HepG2 (cell line): ENCODE results near the gene USP12. TPM values are rescaled to one million over a fixed set of nuclear protein-coding genes. Genes with fewer than 3 reads are reported as not detected.
A peak's percentile ranks its signal among the peaks of the same experiment; 100 is the strongest.

ENCODE experiments used
- HOXA9 ChIP-seq: sonication (generic); formaldehyde crosslinking; IDR thresholded peaks from 2 replicates; pipeline ENCODE4 v1.8.1; 2022; ENCODE audit warnings: missing genetic modification reagents, mild to moderate bottlenecking, moderate library complexity, borderline replicate concordance
- MEIS2 ChIP-seq: sonication (generic); formaldehyde crosslinking; IDR thresholded peaks from 2 replicates; pipeline ENCODE4 v1.9.0; 2021; ENCODE audit warnings: mild to moderate bottlenecking, missing genetic modification reagents
- NRL ChIP-seq: sonication (generic); formaldehyde crosslinking; IDR thresholded peaks from 2 replicates; pipeline ENCODE4 v1.5.0; 2020; ENCODE audit warnings: missing genetic modification reagents, mild to moderate bottlenecking, moderate library complexity, borderline replicate concordance
- PCBP2 ChIP-seq: fragments of 200-400 bp; formaldehyde crosslinking; optimal IDR thresholded peaks from 2 replicates; pipeline ENCODE3; 2018; ENCODE audit warnings: low read length, low read depth; ENCODE audit not compliant: poor library complexity, severe bottlenecking
- POGZ ChIP-seq: sonication (generic); formaldehyde crosslinking; IDR thresholded peaks from 2 replicates; pipeline ENCODE4 v1.4.0; 2020; ENCODE audit warnings: mild to moderate bottlenecking, missing genetic modification reagents
- PRDM4 ChIP-seq: sonication (generic); formaldehyde crosslinking; IDR thresholded peaks from 2 replicates; pipeline ENCODE4 v1.9.0; 2021; ENCODE audit warnings: missing genetic modification reagents, borderline replicate concordance
- RELA ChIP-seq: sonication (generic); formaldehyde crosslinking; IDR thresholded peaks from 2 replicates; pipeline ENCODE4 v1.4.0; 2020; ENCODE audit warnings: missing genetic modification reagents
- SMAD1 ChIP-seq: sonication (generic); formaldehyde crosslinking; IDR thresholded peaks from 2 replicates; pipeline ENCODE4 v1.4.0; 2020; ENCODE audit warnings: missing genetic modification reagents, low read depth, mild to moderate bottlenecking, borderline replicate concordance
- SP4 ChIP-seq: sonication (generic); formaldehyde crosslinking; IDR thresholded peaks from 2 replicates; pipeline ENCODE4 v1.8.1; 2023; ENCODE audit warnings: mild to moderate bottlenecking, missing genetic modification reagents
- STAT5B ChIP-seq: sonication (generic); formaldehyde crosslinking; IDR thresholded peaks from 2 replicates; pipeline ENCODE4 v1.4.0; 2020; ENCODE audit warnings: missing genetic modification reagents
- XBP1 ChIP-seq: sonication (generic); formaldehyde crosslinking; IDR thresholded peaks from 2 replicates; pipeline ENCODE4 v1.5.0; 2020; ENCODE audit warnings: missing genetic modification reagents
- ZNF121 ChIP-seq: sonication (generic); formaldehyde crosslinking; IDR thresholded peaks from 2 replicates; pipeline ENCODE4 v1.5.0; 2020; ENCODE audit warnings: mild to moderate bottlenecking, missing genetic modification reagents
- ZNF160 ChIP-seq: sonication (generic); formaldehyde crosslinking; IDR thresholded peaks from 2 replicates; pipeline ENCODE4 v1.8.0; 2022; ENCODE audit warnings: mild to moderate bottlenecking, inconsistent platforms, missing genetic modification reagents
- ZNF354B ChIP-seq: sonication (generic); formaldehyde crosslinking; IDR thresholded peaks from 2 replicates; pipeline ENCODE4 v1.8.0; 2022; ENCODE audit warnings: mild to moderate bottlenecking, missing genetic modification reagents
- ZNF674 ChIP-seq: sonication (generic); formaldehyde crosslinking; IDR thresholded peaks from 2 replicates; pipeline ENCODE4 v1.5.0; 2020; ENCODE audit warnings: low read depth, mild to moderate bottlenecking, missing genetic modification reagents
- ZNF775 ChIP-seq: sonication (generic); formaldehyde crosslinking; IDR thresholded peaks from 2 replicates; pipeline ENCODE4 v1.4.0; 2020; ENCODE audit warnings: missing genetic modification reagents, mild to moderate bottlenecking, moderate library complexity, borderline replicate concordance
- polyA plus RNA-seq, 8 experiments: library from polyadenylated mRNA; depleted of rRNA in 3 of 8; stranded (reverse) in 7 of 8; unstranded in 1 of 8; fragments of >200 nt; fragmentation: Illumina TruSeq in 4 of 8; extraction: Trizol in 4 of 8; gene quantifications; 2 replicates each; pipeline versions ENCODE4 v1.2.1 to v1.2.3, GENCODE V29; 2011 to 2016; ENCODE audit warnings: low read depth in 4 of 8, missing spikeins in 1 of 8, mixed read lengths in 1 of 8; ENCODE audit not compliant: insufficient read depth in 1 of 8
- total RNA-seq, 5 experiments: library from RNA; depleted of rRNA; stranded (reverse); fragments of >200 nt; fragmentation: Illumina TruSeq; extraction: Trizol; gene quantifications; 2 replicates each; pipeline ENCODE4 v1.2.3, GENCODE V29; 2016; ENCODE audit warnings: low read depth in 1 of 5
- TF ChIP-seq, protein P1 (sequence below): sonication (generic); formaldehyde crosslinking; IDR thresholded peaks from 2 replicates; pipeline ENCODE4 v1.4.0; 2020; ENCODE audit warnings: missing genetic modification reagents
- TF ChIP-seq, protein P2 (sequence below): sonication (generic); formaldehyde crosslinking; IDR thresholded peaks from 2 replicates; pipeline ENCODE4 v1.4.0; 2020; ENCODE audit warnings: missing genetic modification reagents

Gene USP12
- total and polyA plus RNA-seq, 2 of the 13 experiments (the other 11 are each of a cell fraction or from before 2014, with no cell fraction given), result 9.8 to 19.5 TPM

- no peak for TF ChIP-seq ZNF354B (CRISPR knock-in tag)
- no peak for TF ChIP-seq POGZ (CRISPR knock-in tag)
- TF ChIP-seq SMAD1, result no peak
- TF ChIP-seq SP4 (CRISPR knock-in tag), result no peak
- TF ChIP-seq STAT5B (CRISPR knock-in tag), result no peak
- no peak for TF ChIP-seq ZNF121
- no peak for TF ChIP-seq HOXA9 (CRISPR knock-in tag)
- TF ChIP-seq NRL (CRISPR knock-in tag), result peak; percentile 56; the same call in 1 of the 2 replicates
- TF ChIP-seq, protein P1, sequence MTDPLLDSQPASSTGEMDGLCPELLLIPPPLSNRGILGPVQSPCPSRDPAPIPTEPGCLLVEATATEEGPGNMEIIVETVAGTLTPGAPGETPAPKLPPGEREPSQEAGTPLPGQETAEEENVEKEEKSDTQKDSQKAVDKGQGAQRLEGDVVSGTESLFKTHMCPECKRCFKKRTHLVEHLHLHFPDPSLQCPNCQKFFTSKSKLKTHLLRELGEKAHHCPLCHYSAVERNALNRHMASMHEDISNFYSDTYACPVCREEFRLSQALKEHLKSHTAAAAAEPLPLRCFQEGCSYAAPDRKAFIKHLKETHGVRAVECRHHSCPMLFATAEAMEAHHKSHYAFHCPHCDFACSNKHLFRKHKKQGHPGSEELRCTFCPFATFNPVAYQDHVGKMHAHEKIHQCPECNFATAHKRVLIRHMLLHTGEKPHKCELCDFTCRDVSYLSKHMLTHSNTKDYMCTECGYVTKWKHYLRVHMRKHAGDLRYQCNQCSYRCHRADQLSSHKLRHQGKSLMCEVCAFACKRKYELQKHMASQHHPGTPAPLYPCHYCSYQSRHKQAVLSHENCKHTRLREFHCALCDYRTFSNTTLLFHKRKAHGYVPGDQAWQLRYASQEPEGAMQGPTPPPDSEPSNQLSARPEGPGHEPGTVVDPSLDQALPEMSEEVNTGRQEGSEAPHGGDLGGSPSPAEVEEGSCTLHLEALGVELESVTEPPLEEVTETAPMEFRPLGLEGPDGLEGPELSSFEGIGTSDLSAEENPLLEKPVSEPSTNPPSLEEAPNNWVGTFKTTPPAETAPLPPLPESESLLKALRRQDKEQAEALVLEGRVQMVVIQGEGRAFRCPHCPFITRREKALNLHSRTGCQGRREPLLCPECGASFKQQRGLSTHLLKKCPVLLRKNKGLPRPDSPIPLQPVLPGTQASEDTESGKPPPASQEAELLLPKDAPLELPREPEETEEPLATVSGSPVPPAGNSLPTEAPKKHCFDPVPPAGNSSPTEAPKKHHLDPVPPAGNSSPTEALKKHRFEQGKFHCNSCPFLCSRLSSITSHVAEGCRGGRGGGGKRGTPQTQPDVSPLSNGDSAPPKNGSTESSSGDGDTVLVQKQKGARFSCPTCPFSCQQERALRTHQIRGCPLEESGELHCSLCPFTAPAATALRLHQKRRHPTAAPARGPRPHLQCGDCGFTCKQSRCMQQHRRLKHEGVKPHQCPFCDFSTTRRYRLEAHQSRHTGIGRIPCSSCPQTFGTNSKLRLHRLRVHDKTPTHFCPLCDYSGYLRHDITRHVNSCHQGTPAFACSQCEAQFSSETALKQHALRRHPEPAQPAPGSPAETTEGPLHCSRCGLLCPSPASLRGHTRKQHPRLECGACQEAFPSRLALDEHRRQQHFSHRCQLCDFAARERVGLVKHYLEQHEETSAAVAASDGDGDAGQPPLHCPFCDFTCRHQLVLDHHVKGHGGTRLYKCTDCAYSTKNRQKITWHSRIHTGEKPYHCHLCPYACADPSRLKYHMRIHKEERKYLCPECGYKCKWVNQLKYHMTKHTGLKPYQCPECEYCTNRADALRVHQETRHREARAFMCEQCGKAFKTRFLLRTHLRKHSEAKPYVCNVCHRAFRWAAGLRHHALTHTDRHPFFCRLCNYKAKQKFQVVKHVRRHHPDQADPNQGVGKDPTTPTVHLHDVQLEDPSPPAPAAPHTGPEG (CRISPR knock-in tag), result no peak
- peak; percentile 77; the same call in 1 of the 2 replicates for TF ChIP-seq MEIS2 (CRISPR knock-in tag)
- TF ChIP-seq RELA (CRISPR knock-in tag), result no peak
- TF ChIP-seq, protein P2, sequence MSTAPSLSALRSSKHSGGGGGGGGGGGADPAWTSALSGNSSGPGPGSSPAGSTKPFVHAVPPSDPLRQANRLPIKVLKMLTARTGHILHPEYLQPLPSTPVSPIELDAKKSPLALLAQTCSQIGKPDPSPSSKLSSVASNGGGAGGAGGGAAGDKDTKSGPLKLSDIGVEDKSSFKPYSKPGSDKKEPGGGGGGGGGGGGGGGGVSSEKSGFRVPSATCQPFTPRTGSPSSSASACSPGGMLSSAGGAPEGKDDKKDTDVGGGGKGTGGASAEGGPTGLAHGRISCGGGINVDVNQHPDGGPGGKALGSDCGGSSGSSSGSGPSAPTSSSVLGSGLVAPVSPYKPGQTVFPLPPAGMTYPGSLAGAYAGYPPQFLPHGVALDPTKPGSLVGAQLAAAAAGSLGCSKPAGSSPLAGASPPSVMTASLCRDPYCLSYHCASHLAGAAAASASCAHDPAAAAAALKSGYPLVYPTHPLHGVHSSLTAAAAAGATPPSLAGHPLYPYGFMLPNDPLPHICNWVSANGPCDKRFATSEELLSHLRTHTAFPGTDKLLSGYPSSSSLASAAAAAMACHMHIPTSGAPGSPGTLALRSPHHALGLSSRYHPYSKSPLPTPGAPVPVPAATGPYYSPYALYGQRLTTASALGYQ (CRISPR knock-in tag), result no peak
- TF ChIP-seq ZNF160 (CRISPR knock-in tag), result no peak
- no peak for TF ChIP-seq PRDM4 (CRISPR knock-in tag)
- TF ChIP-seq PCBP2, result no peak
- TF ChIP-seq ZNF775, result no peak
- no peak for TF ChIP-seq XBP1 (CRISPR knock-in tag)
- no peak for TF ChIP-seq ZNF674 (CRISPR knock-in tag)
Measured at GRCh38 chr13:27022571-27023311, 148.9 kb downstream of the USP12 start (continued).
